HG02973 (cell line): ENCODE measurements around the gene PIN1.

Experiments
- ATAC-seq: cut with Tn5 transposase; IDR thresholded peaks from one replicate; pipeline ENCODE4 v1.9.1; 2021; ENCODE audit warnings: moderate library complexity; ENCODE audit not compliant: unreplicated experiment

PIN1 gene

DNA sequence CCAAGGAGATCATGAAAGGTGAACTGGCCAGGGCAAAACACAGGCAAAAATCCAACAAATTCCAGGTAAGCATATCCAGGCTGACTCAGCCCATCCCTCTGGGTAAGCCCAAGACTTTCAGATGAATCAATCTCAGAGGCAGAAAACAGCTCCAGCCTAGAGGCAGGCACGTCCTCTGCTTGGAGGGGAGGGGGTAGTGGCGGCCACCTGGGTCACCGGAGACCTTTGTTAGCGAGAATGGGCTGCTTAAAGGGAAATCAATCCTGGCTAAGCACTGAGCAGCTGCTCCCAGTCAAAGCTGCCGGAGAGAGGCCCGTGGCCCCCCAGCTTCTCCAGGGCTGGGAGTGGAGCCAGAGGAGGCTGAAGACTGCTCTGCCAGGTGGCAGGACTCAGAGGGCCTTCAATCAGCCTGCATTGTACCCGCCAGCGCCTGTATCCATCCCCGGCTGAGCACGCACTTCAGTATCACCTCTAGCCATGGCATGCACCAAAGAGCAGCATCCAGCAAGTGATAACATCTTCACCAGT is 48.2 kb downstream of the PIN1 start:
- no peak for ATAC-seq

DNA sequence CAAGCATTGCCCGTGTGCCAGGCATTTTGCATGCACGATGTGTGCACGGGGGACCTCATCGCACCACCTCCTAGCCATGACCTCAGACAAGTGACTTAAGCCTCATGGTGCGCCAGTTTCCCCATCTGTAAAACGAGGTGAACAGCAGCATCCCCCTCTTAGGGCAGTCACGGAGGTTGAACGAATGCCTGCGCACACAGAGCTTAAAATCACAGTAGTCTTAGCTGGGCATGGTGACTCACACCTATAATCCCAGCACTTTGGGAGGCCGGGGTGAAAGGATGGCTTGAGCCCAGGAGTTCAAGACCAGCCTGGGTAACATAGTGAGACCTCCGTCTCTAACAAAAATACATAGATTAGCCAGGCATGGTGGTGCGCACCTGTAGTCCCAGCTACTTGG is 48.6 kb downstream of the PIN1 start:
- ATAC-seq, result no peak

DNA sequence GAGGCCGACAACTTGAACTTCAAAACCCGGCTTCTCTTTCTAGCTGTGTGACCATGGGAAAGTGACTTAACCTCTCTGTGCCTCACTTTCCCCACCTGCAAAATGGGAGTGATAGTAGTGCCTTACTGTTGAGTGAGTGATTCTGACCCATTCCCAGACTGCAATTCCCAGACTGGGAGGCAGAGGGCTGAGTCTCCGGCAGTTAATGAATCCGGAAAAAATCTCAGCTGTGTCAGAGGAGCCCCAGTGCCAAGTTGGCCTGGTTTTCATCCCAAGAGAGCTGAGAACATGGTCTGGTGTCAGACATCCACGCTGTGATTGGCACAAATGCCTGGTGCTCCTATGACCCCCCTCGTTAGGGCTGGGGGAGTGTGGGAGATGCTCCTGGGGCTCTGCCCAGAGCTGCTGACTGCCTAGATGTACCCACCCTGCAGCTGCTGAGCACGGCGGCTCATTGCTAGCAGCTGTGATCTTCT is 50.0 kb downstream of the PIN1 start:
- no peak for ATAC-seq

- ATAC-seq, result no peak
Observed at GRCh38 chr19:9891609-9892373, 56.7 kb downstream of the PIN1 start.
